ENCODE data around the gene RAB37. TPM values are rescaled to one million over a fixed set of nuclear protein-coding genes. Genes with fewer than 3 reads are reported as not detected.
A peak's percentile ranks its signal among the peaks of the same experiment; 100 is the strongest.

Gene RAB37
- total and polyA plus RNA-seq, 8 donors: 2.0 to 42.9 (median 5.3) TPM; not detected in 3

GRCh38 chr17:74769266-74769855, 32.3 kb downstream of the RAB37 start:
- TF ChIP-seq CTCF (IDR thresholded peaks at IDR 0.05) (no peak), POLR2A (IDR thresholded peaks at IDR 0.05) (no peak), POLR2AphosphoS5 (IDR thresholded peaks at IDR 0.05) (no peak), EP300 (IDR thresholded peaks at IDR 0.05) (no peak)
- Histone ChIP-seq H3K4me3 (no peak overlapping the region), H3K36me3 (peaks cover 31 to 72% (median 69%) of the 10 kb centered on the region in 4 donors), H3K4me1 (peaks cover 33 to 46% (median 37%) of the 10 kb centered on the region in 4 donors), H3K27ac (peak overlapping the region in 4 of 5 donors; percentile 69 to 78 (median 76)), H3K27me3 (no peaks in the 10 kb centered on the region), H3K9me3 (no peaks in the 10 kb centered on the region)
- WGBS, 5 donors: 33 to 52% (median 38%) methylated on average over 5 to 6 of the region's 6 CpGs
- intact Hi-C loops (cut with DNase I; ENCODE audit: low total_unique reads): no loop called here
- DNase-seq: no peak

DNA sequence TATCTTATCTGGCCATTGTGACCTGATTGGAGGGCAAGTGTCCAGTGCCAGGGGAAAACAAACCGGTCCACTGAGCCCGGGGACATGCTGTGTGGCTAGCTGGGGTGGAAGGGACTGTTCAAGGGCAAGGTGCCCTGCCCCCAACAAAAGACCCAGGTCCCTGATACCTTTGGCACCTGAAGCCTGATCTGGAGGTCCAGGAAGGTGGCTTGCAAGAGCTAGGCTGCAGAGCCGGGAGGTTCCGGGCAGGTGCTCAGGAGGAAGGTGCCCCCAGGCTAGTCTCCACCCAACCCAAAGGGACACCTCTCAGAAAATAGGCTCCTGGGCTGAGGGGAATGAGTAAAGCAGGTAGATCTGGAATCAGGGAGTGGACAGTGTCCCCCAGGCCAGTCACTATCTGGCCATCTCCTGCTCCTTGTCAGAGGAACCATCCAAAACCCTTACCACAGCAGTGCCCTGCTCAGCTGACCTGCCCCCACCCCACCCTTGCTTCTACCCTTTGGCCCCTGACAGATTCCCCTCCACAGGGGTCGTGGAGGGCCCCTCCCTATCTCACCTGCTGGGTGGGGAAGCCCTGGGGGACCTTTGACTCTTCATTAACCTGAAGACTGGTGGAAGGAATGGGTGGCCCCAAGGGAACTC, 32.9 kb downstream of the RAB37 start:
- Histone ChIP-seq H3K36me3 (peaks cover 31 to 66% (median 63%) of the 10 kb centered on the region in 4 donors), H3K27ac (peak overlapping the region; percentile 27 to 78 (median 74)), H3K9me3 (no peaks in the 10 kb centered on the region), H3K4me1 (peaks cover 37 to 52% (median 41%) of the 10 kb centered on the region in 4 donors), H3K27me3 (no peaks in the 10 kb centered on the region), H3K4me3 (no peak overlapping the region)
- intact Hi-C loops (cut with DNase I; ENCODE audit: low total_unique reads): no loop called here
- DNase-seq: peak in 1 of 2 donors; percentile 79
- peak in 2 of 3 donors; percentile 16 to 27 for TF ChIP-seq POLR2AphosphoS5 (IDR thresholded peaks at IDR 0.05)
- TF ChIP-seq CTCF (IDR thresholded peaks at IDR 0.05): no peak
- 19 to 50% (median 31%) methylated on average over 5 of the region's 5 CpGs for WGBS, 5 donors

GRCh38 chr17:74770498-74771318, 33.7 kb downstream of the RAB37 start:
- Histone ChIP-seq H3K4me1 (peaks cover 44 to 59% (median 49%) of the 10 kb centered on the region in 4 donors), H3K36me3 (peaks cover 31 to 65% (median 61%) of the 10 kb centered on the region in 4 donors), H3K27ac (peak overlapping the region; percentile 27 to 78 (median 69)), H3K4me3 (no peak overlapping the region), H3K9me3 (no peaks in the 10 kb centered on the region), H3K27me3 (no peaks in the 10 kb centered on the region)
- intact Hi-C loops (cut with DNase I; ENCODE audit: low total_unique reads): no loop called here
- TF ChIP-seq EP300 (IDR thresholded peaks at IDR 0.05) (no peak), CTCF (IDR thresholded peaks at IDR 0.05) (peak in 5 of 7 experiments; percentile 69 to 94 (median 76)), POLR2A (IDR thresholded peaks at IDR 0.05) (no peak), POLR2AphosphoS5 (IDR thresholded peaks at IDR 0.05) (peak in 1 of 3 donors; percentile 82)
- WGBS, 5 donors: 32 to 58% (median 38%) methylated on average over 15 to 16 of the region's 16 CpGs
- peak; percentile 89 to 90 for DNase-seq

GRCh38 chr17:74771319-74771914, 34.4 kb downstream of the RAB37 start:
- Histone ChIP-seq H3K27me3 (no peaks in the 10 kb centered on the region), H3K36me3 (peaks cover 31 to 61% (median 60%) of the 10 kb centered on the region in 4 donors), H3K4me3 (no peak overlapping the region), H3K9me3 (no peaks in the 10 kb centered on the region), H3K4me1 (peaks cover 44 to 61% (median 48%) of the 10 kb centered on the region in 4 donors), H3K27ac (no peak overlapping the region)
- no peak for DNase-seq
- 70 to 85% (median 84%) methylated on average over 8 to 9 of the region's 9 CpGs for WGBS, 5 donors
- intact Hi-C loops (cut with DNase I; ENCODE audit: low total_unique reads): no loop called here
- TF ChIP-seq EP300 (IDR thresholded peaks at IDR 0.05): no peak
- TF ChIP-seq POLR2AphosphoS5 (IDR thresholded peaks at IDR 0.05): no peak
- TF ChIP-seq CTCF (IDR thresholded peaks at IDR 0.05): no peak
- TF ChIP-seq POLR2A (IDR thresholded peaks at IDR 0.05): no peak
